Caco-2 (cell line): Measurements from ENCODE around the gene TLR10. TPM values are rescaled to one million over a fixed set of nuclear protein-coding genes. Genes with fewer than 3 reads are reported as not detected.
A peak's percentile ranks its signal among the peaks of the same experiment; 100 is the strongest.

Experiments used
- BruUV-seq: library from RNA; stranded (reverse); fragments of 400-500 nt; replicated peaks from 2 replicates; lab custom pipeline; 2021; lab: Mats Ljungman, UMichigan
- CTCF ChIA-PET: fragments of 300-600 bp; sonication (Branson Sonifier 250); formaldehyde crosslinking; loops from one replicate; lab custom pipeline; 2022; ENCODE audit warnings: antibody characterized with exemption; lab: Charles Lee
- POLR2A ChIA-PET: fragments of 300-600 bp; sonication (Branson Sonifier 250); formaldehyde crosslinking; loops from one replicate; lab custom pipeline; 2022; ENCODE audit warnings: antibody characterized with exemption; lab: Charles Lee
- DNase-seq, 2 experiments: peaks; one replicate each; pipeline versions ENCODE4 v3.0.0 to v3.0.0-alpha.2; 2020 to 2022
- H3K27me3 ChIP-seq: replicated peaks from 2 replicates; pipeline ENCODE4 v1.6.0; 2011; ENCODE audit warnings: low read length; ENCODE audit not compliant: control insufficient read depth, insufficient read depth
- H3K36me3 ChIP-seq: 2 replicates; pipeline ENCODE4 v1.5.1; 2011; ENCODE audit warnings: low read length; ENCODE audit not compliant: control insufficient read depth, insufficient read depth
- H3K4me1 ChIP-seq: fragments of 250-450 bp; sonication (Bioruptor Pico); 2 replicates; pipeline ENCODE4 v1.5.1; 2020; ENCODE audit warnings: mild to moderate bottlenecking
- H3K4me3 ChIP-seq: 2 replicates; pipeline ENCODE4 v1.5.1; 2011; ENCODE audit warnings: low read depth, mild to moderate bottlenecking, control low read depth, low read length
- H3K9me3 ChIP-seq: fragments of 250-450 bp; sonication (Bioruptor Pico); 2 replicates; pipeline ENCODE4 v1.5.1; 2020; ENCODE audit warnings: mild to moderate bottlenecking, moderate library complexity
- H3K27ac Mint-ChIP-seq: one replicate; pipeline ENCODE4 v1.8.0; 2022; ENCODE audit warnings: mixed read lengths; ENCODE audit not compliant: unreplicated experiment
- H3K27me3 Mint-ChIP-seq: one replicate; pipeline ENCODE4 v1.8.0; 2022; ENCODE audit warnings: mixed read lengths; ENCODE audit not compliant: insufficient read depth, unreplicated experiment
- H3K36me3 Mint-ChIP-seq: one replicate; pipeline ENCODE4 v1.8.0; 2022; ENCODE audit warnings: mild to moderate bottlenecking, mixed read lengths; ENCODE audit not compliant: insufficient read depth, unreplicated experiment
- H3K4me1 Mint-ChIP-seq: one replicate; pipeline ENCODE4 v1.8.0; 2022; ENCODE audit warnings: low read depth, mixed read lengths; ENCODE audit not compliant: unreplicated experiment
- H3K4me3 Mint-ChIP-seq: one replicate; pipeline ENCODE4 v1.8.0; 2022; ENCODE audit warnings: mild to moderate bottlenecking, moderate library complexity, mixed read lengths; ENCODE audit not compliant: unreplicated experiment
- H3K9me3 Mint-ChIP-seq: one replicate; pipeline ENCODE4 v1.8.0; 2022; ENCODE audit warnings: mixed read lengths; ENCODE audit not compliant: unreplicated experiment
- intact Hi-C: fragments of 100-400 bp; cut with micrococcal nuclease; formaldehyde crosslinking; loops from one replicate; pipeline ENCODE4 v1.10.0; 2022; ENCODE audit not compliant: unreplicated experiment
- total RNA-seq: library from RNA; stranded (reverse); gene quantifications from 2 replicates; pipeline ENCODE4 v1.2.3, GENCODE V29; 2022
- TF ChIP-seq, protein P1 (sequence below), 2 experiments: fragments of 200-600 bp in 1 of 2; IDR thresholded peaks; 1 replicate in 1 of 2; 2 replicates in 1 of 2; pipeline versions ENCODE4 v1.5.1 to v1.8.0; 2011 to 2022; ENCODE audit warnings: antibody characterized with exemption in 1 of 2, control low read depth in 1 of 2, inconsistent platforms in 1 of 2, low read depth in 1 of 2, low read length in 1 of 2, mild to moderate bottlenecking in 1 of 2, moderate library complexity in 1 of 2; ENCODE audit not compliant: insufficient read depth in 1 of 2, severe bottlenecking in 1 of 2, unreplicated experiment in 1 of 2

TLR10 gene
- total RNA-seq, 1 experiment from 2014 or later = not detected

- POLR2A ChIA-PET = no interaction called here
- no peaks in the 10 kb centered on the region for H3K36me3 Mint-ChIP-seq
- Histone ChIP-seq H3K36me3 (no peaks in the 10 kb centered on the region), H3K9me3 (peaks cover 8% of the 10 kb centered on the region), H3K4me1 (no peaks in the 10 kb centered on the region), H3K27me3 (no peaks in the 10 kb centered on the region), H3K4me3 (no peak within 1 kb of the TSS)
- H3K27me3 Mint-ChIP-seq = no peaks in the 10 kb centered on the region
- CTCF ChIA-PET = interaction anchor here (1.5 kb wide), 1 partner anchor 45 kb away, joined by 9 read pairs; no protein-coding TSS in a partner anchor
- DNase-seq = no peak
- no peak within 1 kb of the TSS for H3K27ac Mint-ChIP-seq
- intact Hi-C loops = loop anchor here (5.0 kb wide), 1 partner anchor 47 kb away; no protein-coding TSS in a partner anchor
- TF ChIP-seq, protein P1, sequence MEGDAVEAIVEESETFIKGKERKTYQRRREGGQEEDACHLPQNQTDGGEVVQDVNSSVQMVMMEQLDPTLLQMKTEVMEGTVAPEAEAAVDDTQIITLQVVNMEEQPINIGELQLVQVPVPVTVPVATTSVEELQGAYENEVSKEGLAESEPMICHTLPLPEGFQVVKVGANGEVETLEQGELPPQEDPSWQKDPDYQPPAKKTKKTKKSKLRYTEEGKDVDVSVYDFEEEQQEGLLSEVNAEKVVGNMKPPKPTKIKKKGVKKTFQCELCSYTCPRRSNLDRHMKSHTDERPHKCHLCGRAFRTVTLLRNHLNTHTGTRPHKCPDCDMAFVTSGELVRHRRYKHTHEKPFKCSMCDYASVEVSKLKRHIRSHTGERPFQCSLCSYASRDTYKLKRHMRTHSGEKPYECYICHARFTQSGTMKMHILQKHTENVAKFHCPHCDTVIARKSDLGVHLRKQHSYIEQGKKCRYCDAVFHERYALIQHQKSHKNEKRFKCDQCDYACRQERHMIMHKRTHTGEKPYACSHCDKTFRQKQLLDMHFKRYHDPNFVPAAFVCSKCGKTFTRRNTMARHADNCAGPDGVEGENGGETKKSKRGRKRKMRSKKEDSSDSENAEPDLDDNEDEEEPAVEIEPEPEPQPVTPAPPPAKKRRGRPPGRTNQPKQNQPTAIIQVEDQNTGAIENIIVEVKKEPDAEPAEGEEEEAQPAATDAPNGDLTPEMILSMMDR (IDR thresholded peaks at IDR 0.05; ENCODE audit: insufficient read depth in 1 of 2, low read depth in 1 of 2, low read length in 1 of 2, severe bottlenecking in 1 of 2, unreplicated experiment in 1 of 2) = peak in 1 of 2 experiments; percentile 37
- BruUV-seq = no TSS peak
- no peak within 1 kb of the TSS for H3K4me3 Mint-ChIP-seq
- H3K9me3 Mint-ChIP-seq = peaks cover 14% of the 10 kb centered on the region
- no peaks in the 10 kb centered on the region for H3K4me1 Mint-ChIP-seq
These were observed 22.0 kb upstream of the TLR10 start, which contains the start of gene TLR1 for GRCh38 chr4:38804654-38805295. Gene TLR1, minus strand, starts transcription at chr4:38804791. Its CDS starts 5,960 bp downstream, at chr4:38798831.

DNA sequence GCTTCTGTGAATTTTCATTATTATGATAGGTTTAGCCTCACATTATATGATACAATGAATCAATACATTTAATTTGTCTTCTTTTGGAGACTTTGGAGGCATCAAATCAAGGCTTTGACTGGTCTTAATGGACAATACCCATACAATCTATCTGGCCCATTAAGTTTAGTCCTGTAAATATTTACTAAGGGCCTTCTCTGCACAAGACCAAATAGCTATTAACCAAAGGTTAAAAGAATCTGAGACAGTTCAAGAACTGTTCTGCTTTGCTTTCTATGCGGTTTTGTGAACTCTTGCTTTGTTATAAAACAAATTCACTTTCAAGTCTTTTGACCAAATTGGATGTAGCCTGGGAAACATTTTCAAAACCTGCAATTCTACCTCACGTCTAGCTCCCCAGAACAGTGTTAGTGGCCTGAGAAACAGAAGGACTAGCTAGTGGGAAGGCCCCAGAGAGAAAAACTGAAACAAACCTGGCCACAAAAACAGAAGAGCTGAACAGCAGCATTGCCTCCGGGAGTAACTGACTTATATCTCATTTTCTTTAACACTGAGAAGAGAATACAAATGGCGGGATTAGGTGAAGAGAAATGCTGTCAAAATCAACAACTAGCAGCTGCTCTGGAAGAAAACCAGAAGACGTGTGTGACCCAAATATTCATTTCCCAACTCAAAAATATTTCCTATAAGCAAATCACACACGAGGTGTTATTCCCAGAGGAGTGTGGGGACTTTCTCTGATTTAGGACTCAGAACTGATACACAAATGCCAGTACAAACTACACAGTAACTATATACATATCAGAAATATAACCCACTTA is 21.3 kb upstream of the TLR10 start:
- Mint-ChIP-seq H3K4me1 (no peaks in the 10 kb centered on the region), H3K36me3 (no peaks in the 10 kb centered on the region), H3K9me3 (peaks cover 14% of the 10 kb centered on the region), H3K27ac (no peak overlapping the region), H3K4me3 (no peak overlapping the region), H3K27me3 (no peaks in the 10 kb centered on the region)
- DNase-seq = no peak
- POLR2A ChIA-PET = no interaction called here
- Histone ChIP-seq H3K4me1 (no peaks in the 10 kb centered on the region), H3K27me3 (no peaks in the 10 kb centered on the region), H3K36me3 (no peaks in the 10 kb centered on the region), H3K4me3 (no peak overlapping the region), H3K9me3 (peaks cover 8% of the 10 kb centered on the region)
- TF ChIP-seq, protein P1 (IDR thresholded peaks at IDR 0.05; ENCODE audit: insufficient read depth in 1 of 2, low read depth in 1 of 2, low read length in 1 of 2, severe bottlenecking in 1 of 2, unreplicated experiment in 1 of 2) = no peak
- CTCF ChIA-PET = interaction anchor here (1.4 to 1.5 kb wide), 3 partner anchors 21 to 45 kb away, joined by 3 to 9 read pairs (median 7); partner anchors contain the start of gene TLR10
- BruUV-seq = no TSS peak
- intact Hi-C loops = loop anchor here (5.0 kb wide), 1 partner anchor 47 kb away; no protein-coding TSS in a partner anchor
